ENCODE results near the gene WIF1. TPM values are rescaled to one million over a fixed set of nuclear protein-coding genes. Genes with fewer than 3 reads are reported as not detected.
A peak's percentile ranks its signal among the peaks of the same experiment; 100 is the strongest.

The WIF1 gene
- total and polyA plus RNA-seq, 4 donors: 16.9 to 109 (median 51.0) TPM

DNA sequence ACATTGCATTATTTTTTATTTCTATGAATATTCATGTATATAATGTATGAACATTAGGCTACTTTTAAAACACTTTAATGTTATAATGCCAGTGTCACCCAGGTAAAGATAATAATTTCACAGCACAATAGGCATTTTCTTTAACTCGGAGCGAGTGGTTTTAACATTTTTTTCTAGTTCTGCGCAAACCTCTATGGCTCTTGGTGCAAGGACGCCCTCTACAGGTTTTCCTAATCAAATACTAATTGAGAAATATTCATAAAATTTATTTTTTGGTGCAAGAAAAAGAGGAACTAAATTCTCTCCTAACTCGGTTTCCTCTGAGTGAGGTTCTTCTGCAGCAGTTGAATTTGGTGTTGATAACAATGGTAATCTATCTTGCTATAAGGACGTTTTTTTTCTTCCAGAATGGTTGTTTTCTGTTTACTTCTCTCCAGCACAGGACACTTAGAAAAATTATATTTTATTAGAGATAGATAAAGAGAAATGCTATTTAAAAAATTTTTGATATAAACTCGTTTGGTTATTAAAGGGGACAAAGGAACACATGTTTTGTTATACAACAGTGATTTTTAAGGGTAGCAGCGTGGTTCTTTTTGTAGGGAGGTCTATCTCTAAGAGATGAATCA lies 2.4 kb upstream of the WIF1 start:
- TF ChIP-seq, protein P1, sequence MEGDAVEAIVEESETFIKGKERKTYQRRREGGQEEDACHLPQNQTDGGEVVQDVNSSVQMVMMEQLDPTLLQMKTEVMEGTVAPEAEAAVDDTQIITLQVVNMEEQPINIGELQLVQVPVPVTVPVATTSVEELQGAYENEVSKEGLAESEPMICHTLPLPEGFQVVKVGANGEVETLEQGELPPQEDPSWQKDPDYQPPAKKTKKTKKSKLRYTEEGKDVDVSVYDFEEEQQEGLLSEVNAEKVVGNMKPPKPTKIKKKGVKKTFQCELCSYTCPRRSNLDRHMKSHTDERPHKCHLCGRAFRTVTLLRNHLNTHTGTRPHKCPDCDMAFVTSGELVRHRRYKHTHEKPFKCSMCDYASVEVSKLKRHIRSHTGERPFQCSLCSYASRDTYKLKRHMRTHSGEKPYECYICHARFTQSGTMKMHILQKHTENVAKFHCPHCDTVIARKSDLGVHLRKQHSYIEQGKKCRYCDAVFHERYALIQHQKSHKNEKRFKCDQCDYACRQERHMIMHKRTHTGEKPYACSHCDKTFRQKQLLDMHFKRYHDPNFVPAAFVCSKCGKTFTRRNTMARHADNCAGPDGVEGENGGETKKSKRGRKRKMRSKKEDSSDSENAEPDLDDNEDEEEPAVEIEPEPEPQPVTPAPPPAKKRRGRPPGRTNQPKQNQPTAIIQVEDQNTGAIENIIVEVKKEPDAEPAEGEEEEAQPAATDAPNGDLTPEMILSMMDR (IDR thresholded peaks at IDR 0.05; ENCODE audit: control extremely low read depth, extremely low read depth): peak; percentile 27
- H3K4me3 ChIP-seq: no peak overlapping the region
- H3K36me3 ChIP-seq (ENCODE audit: control insufficient read depth in 4 of 4, insufficient read depth in 4 of 4, low read length in 4 of 4): no peaks in the 10 kb centered on the region
- H3K27me3 ChIP-seq (ENCODE audit: control insufficient read depth in 3 of 3, insufficient read depth in 3 of 3, low read length in 2 of 3): peaks cover 0 to 64% (median 59%) of the 10 kb centered on the region in 3 donors
- peak in 2 of 3 donors; percentile 69 to 77 for DNase-seq
- no peak overlapping the region for H3K9ac ChIP-seq (ENCODE audit: insufficient read depth in 1 of 2, low read length in 2 of 2)
- H3K4me1 ChIP-seq (ENCODE audit: control insufficient read depth in 5 of 5, insufficient read depth in 5 of 5, low read length in 5 of 5): peaks cover 0 to 11% (median 4%) of the 10 kb centered on the region in 5 donors
- H3K9me3 ChIP-seq (ENCODE audit: control insufficient read depth in 4 of 4, insufficient read depth in 3 of 4, low read length in 3 of 4): peaks cover 0 to 3% (median 0%) of the 10 kb centered on the region in 4 donors
- 9 to 10% methylated on average over 8 of the region's 8 CpGs for WGBS, 2 donors
- ATAC-seq (ENCODE audit: insufficient read depth, low FRiP score): no peak
- H3K27ac ChIP-seq (ENCODE audit: low read depth in 1 of 2, low read length in 1 of 2): no peak overlapping the region

DNA sequence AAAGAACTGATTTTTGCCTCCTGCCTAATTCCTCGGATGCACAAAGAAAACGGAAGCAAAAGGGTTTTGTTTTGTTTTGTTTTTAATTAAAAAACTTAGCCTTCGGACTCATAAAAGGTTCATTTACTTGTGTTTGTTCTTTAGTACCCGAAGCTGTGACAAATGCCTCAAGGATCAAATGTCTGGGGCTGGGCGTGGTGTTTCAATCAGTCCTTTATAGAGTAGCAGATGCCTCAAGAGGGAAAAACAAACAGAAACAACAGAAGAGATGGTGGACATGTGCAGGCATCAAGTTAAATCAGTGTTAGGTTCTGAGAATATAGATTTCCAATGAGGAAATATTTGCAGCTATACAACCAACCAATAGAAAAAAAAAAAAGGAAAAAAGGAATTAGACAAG lies 1.6 kb upstream of the WIF1 start:
- 73 to 86% methylated on average over 5 of the region's 5 CpGs for WGBS, 2 donors
- no peaks in the 10 kb centered on the region for H3K36me3 ChIP-seq (ENCODE audit: control insufficient read depth in 4 of 4, insufficient read depth in 4 of 4, low read length in 4 of 4)
- DNase-seq: no peak
- H3K27ac ChIP-seq (ENCODE audit: low read depth in 1 of 2, low read length in 1 of 2): no peak overlapping the region
- no peak for ATAC-seq (ENCODE audit: insufficient read depth, low FRiP score)
- TF ChIP-seq, protein P1 (IDR thresholded peaks at IDR 0.05; ENCODE audit: control extremely low read depth, extremely low read depth): no peak
- no peak overlapping the region for H3K9ac ChIP-seq (ENCODE audit: insufficient read depth in 1 of 2, low read length in 2 of 2)
- H3K4me3 ChIP-seq: no peak overlapping the region
- peaks cover 0 to 63% (median 62%) of the 10 kb centered on the region in 3 donors for H3K27me3 ChIP-seq (ENCODE audit: control insufficient read depth in 3 of 3, insufficient read depth in 3 of 3, low read length in 2 of 3)
- peaks cover 0 to 3% (median 0%) of the 10 kb centered on the region in 4 donors for H3K9me3 ChIP-seq (ENCODE audit: control insufficient read depth in 4 of 4, insufficient read depth in 3 of 4, low read length in 3 of 4)
- peaks cover 0 to 11% (median 4%) of the 10 kb centered on the region in 5 donors for H3K4me1 ChIP-seq (ENCODE audit: control insufficient read depth in 5 of 5, insufficient read depth in 5 of 5, low read length in 5 of 5)

DNA sequence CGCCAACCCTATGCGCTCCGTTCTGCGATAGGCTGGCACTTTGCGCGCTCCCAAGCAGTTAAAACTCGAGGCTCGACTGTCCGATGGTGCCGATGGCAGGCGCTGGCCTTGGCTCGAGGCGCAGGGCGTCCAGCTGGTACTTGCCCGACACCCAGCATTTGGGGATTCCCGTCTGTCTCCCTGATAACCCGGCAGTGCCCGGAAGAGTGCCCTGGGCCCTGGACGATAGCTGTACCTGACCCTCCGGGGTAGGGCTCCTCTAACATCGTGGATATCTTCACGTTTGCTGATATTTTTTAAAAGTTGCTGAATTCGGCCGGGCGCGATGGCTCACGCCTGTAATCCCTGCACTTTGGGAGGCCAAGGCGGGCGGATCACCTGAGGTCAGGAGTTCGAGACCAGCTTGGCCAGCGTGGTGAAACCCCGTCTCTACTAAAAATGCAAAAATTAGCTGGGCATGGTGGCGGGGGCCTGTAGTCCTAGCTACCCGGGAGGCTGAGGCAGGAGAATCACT lies 908 bp upstream of the WIF1 start:
- Histone ChIP-seq H3K4me1 (ENCODE audit: control insufficient read depth in 5 of 5, insufficient read depth in 5 of 5, low read length in 5 of 5) (peaks cover 0 to 11% (median 4%) of the 10 kb centered on the region in 5 donors), H3K36me3 (ENCODE audit: control insufficient read depth in 4 of 4, insufficient read depth in 4 of 4, low read length in 4 of 4) (no peaks in the 10 kb centered on the region), H3K27me3 (ENCODE audit: control insufficient read depth in 3 of 3, insufficient read depth in 3 of 3, low read length in 2 of 3) (peaks cover 0 to 64% (median 60%) of the 10 kb centered on the region in 3 donors), H3K4me3 (no peak overlapping the region), H3K27ac (ENCODE audit: low read depth in 1 of 2, low read length in 1 of 2) (no peak overlapping the region), H3K9ac (ENCODE audit: insufficient read depth in 1 of 2, low read length in 2 of 2) (no peak overlapping the region), H3K9me3 (ENCODE audit: control insufficient read depth in 4 of 4, insufficient read depth in 3 of 4, low read length in 3 of 4) (peaks cover 0 to 3% (median 0%) of the 10 kb centered on the region in 4 donors)
- WGBS, 2 donors: 82 to 88% methylated on average over 34 of the region's 34 CpGs
- DNase-seq (no peak), ATAC-seq (ENCODE audit: insufficient read depth, low FRiP score) (no peak)
- TF ChIP-seq, protein P1 (IDR thresholded peaks at IDR 0.05; ENCODE audit: control extremely low read depth, extremely low read depth): no peak
